ENCODE results near the gene REEP3.

REEP3 gene

DNA sequence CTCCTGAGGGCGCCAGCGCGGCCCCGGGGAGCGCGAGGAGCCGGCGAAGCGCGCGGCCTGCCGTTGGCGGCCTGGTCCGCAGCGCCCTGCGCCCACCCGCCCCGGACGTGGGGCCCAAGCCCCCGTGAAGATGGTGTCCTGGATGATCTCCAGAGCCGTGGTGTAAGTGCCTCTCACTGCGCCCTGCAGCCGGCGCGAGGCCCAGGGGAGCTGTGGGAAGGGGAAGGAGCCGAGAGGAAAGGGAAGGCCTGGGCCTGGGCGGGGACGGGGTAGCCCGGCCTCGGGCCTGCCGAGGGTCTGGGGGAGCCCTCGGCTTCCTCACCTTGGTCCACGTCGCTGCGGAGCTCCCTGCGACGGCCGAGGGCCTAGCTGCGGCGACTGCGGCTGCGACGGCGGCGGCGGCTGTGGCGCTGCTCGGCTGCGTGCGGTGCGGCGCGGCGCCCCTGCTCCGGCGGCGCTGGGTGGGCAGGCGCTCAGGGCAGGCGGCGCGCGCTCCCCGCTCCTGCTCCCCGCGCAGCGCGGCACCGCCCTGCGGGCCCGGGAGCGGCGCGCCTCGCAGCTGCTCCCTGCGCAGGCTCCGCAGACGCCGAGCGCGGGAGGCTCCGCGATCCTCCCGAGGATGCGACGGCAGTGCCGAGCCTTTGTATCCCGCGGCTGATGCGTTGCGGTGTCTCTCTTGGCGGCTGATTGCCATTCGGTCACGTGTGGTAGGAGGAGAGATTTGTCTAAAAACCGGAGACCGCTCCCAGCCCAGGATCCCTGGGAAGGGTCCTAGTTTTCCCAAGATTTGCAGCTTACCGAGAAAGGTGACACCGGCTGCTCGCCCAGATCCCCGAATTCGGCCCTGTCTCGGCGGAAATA is 445 bp downstream of the REEP3 start (continued):
- TF ChIP-seq BCL6B (tag by site-specific recombination; IDR thresholded peaks at IDR 0.05): no peak
- no peak for TF ChIP-seq ZNF211 (tag by site-specific recombination; IDR thresholded peaks at IDR 0.05; ENCODE audit: low read depth)
- TF ChIP-seq ZNF433 (tag by site-specific recombination; IDR thresholded peaks at IDR 0.05; ENCODE audit: low read depth): no peak
- no peak for TF ChIP-seq GLI2 (tag by site-specific recombination; IDR thresholded peaks at IDR 0.05; ENCODE audit: borderline replicate concordance, low read depth)
- no peak for TF ChIP-seq ZNF658 (tag by site-specific recombination; IDR thresholded peaks at IDR 0.05)
- TF ChIP-seq, protein P1, sequence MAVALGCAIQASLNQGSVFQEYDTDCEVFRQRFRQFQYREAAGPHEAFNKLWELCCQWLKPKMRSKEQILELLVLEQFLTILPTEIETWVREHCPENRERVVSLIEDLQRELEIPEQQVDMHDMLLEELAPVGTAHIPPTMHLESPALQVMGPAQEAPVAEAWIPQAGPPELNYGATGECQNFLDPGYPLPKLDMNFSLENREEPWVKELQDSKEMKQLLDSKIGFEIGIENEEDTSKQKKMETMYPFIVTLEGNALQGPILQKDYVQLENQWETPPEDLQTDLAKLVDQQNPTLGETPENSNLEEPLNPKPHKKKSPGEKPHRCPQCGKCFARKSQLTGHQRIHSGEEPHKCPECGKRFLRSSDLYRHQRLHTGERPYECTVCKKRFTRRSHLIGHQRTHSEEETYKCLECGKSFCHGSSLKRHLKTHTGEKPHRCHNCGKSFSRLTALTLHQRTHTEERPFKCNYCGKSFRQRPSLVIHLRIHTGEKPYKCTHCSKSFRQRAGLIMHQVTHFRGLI (tag by site-specific recombination; IDR thresholded peaks at IDR 0.05): no peak
- no peak for TF ChIP-seq ZNF157 (tag by site-specific recombination; IDR thresholded peaks at IDR 0.05)
- TF ChIP-seq ZNF175 (tag by site-specific recombination; IDR thresholded peaks at IDR 0.05): no peak
- TF ChIP-seq, protein P2, sequence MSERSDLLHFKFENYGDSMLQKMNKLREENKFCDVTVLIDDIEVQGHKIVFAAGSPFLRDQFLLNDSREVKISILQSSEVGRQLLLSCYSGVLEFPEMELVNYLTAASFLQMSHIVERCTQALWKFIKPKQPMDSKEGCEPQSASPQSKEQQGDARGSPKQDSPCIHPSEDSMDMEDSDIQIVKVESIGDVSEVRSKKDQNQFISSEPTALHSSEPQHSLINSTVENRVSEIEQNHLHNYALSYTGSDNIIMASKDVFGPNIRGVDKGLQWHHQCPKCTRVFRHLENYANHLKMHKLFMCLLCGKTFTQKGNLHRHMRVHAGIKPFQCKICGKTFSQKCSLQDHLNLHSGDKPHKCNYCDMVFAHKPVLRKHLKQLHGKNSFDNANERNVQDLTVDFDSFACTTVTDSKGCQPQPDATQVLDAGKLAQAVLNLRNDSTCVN (tag by site-specific recombination; optimal IDR thresholded peaks at IDR 0.05): peak; percentile 83
- TF ChIP-seq ZNF654 (tag by site-specific recombination; IDR thresholded peaks at IDR 0.05; ENCODE audit: low read depth): no peak
- TF ChIP-seq ZNF510 (tag by site-specific recombination; IDR thresholded peaks at IDR 0.05; ENCODE audit: insufficient replicate concordance): no peak
- no peak for TF ChIP-seq ZNF48 (tag by site-specific recombination; IDR thresholded peaks at IDR 0.05)
- TF ChIP-seq ZNF112 (tag by site-specific recombination; IDR thresholded peaks at IDR 0.05): no peak
- TF ChIP-seq, protein P3, sequence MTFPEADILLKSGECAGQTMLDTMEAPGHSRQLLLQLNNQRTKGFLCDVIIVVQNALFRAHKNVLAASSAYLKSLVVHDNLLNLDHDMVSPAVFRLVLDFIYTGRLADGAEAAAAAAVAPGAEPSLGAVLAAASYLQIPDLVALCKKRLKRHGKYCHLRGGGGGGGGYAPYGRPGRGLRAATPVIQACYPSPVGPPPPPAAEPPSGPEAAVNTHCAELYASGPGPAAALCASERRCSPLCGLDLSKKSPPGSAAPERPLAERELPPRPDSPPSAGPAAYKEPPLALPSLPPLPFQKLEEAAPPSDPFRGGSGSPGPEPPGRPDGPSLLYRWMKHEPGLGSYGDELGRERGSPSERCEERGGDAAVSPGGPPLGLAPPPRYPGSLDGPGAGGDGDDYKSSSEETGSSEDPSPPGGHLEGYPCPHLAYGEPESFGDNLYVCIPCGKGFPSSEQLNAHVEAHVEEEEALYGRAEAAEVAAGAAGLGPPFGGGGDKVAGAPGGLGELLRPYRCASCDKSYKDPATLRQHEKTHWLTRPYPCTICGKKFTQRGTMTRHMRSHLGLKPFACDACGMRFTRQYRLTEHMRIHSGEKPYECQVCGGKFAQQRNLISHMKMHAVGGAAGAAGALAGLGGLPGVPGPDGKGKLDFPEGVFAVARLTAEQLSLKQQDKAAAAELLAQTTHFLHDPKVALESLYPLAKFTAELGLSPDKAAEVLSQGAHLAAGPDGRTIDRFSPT (tag by site-specific recombination; IDR thresholded peaks at IDR 0.05): no peak
- no peak for TF ChIP-seq ZNF140 (tag by site-specific recombination; IDR thresholded peaks at IDR 0.05)
- no peak for TF ChIP-seq OSR2 (tag by site-specific recombination; IDR thresholded peaks at IDR 0.05)
- TF ChIP-seq, protein P4, sequence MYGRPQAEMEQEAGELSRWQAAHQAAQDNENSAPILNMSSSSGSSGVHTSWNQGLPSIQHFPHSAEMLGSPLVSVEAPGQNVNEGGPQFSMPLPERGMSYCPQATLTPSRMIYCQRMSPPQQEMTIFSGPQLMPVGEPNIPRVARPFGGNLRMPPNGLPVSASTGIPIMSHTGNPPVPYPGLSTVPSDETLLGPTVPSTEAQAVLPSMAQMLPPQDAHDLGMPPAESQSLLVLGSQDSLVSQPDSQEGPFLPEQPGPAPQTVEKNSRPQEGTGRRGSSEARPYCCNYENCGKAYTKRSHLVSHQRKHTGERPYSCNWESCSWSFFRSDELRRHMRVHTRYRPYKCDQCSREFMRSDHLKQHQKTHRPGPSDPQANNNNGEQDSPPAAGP (tag by site-specific recombination; IDR thresholded peaks at IDR 0.05): peak; percentile 12; the same call in 1 of the 2 replicates
- TF ChIP-seq ZNF473 (tag by site-specific recombination; IDR thresholded peaks at IDR 0.05): no peak
- TF ChIP-seq, protein P5, sequence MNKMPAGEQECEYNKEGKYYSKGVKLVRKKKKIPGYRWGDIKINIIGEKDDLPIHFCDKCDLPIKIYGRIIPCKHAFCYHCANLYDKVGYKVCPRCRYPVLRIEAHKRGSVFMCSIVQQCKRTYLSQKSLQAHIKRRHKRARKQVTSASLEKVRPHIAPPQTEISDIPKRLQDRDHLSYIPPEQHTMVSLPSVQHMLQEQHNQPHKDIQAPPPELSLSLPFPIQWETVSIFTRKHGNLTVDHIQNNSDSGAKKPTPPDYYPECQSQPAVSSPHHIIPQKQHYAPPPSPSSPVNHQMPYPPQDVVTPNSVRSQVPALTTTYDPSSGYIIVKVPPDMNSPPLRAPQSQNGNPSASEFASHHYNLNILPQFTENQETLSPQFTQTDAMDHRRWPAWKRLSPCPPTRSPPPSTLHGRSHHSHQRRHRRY (tag by site-specific recombination; IDR thresholded peaks at IDR 0.05): no peak
- TF ChIP-seq ZNF138 (tag by site-specific recombination; IDR thresholded peaks at IDR 0.05; ENCODE audit: borderline replicate concordance): no peak
- no peak for TF ChIP-seq ZNF747 (tag by site-specific recombination; IDR thresholded peaks at IDR 0.05)
- no peak for TF ChIP-seq ZNF169 (tag by site-specific recombination; IDR thresholded peaks at IDR 0.05)
- TF ChIP-seq KLF7 (tag by site-specific recombination; IDR thresholded peaks at IDR 0.05; ENCODE audit: borderline replicate concordance): no peak
- TF ChIP-seq ZNF280D (tag by site-specific recombination; IDR thresholded peaks at IDR 0.05): no peak
- TF ChIP-seq PATZ1 (tag by site-specific recombination; IDR thresholded peaks at IDR 0.05): peak; percentile 17; the same call in 1 of the 2 replicates
